PC-9 (cell line): Measurements from ENCODE around the gene CFAP74. TPM values are rescaled to one million over a fixed set of nuclear protein-coding genes. Genes with fewer than 3 reads are reported as not detected.

ENCODE experiments used
- BruUV-seq: library from RNA; stranded (reverse); fragments of 400-500 nt; replicated peaks from 2 replicates; lab custom pipeline; 2021; lab: Mats Ljungman, UMichigan
- CTCF ChIA-PET: fragments of 300-600 bp; sonication (Branson Sonifier 250); formaldehyde crosslinking; loops from one replicate; lab custom pipeline; 2022; ENCODE audit warnings: antibody characterized with exemption; lab: Charles Lee
- POLR2A ChIA-PET: fragments of 300-600 bp; sonication (Branson Sonifier 250); formaldehyde crosslinking; loops from one replicate; lab custom pipeline; 2022; ENCODE audit warnings: antibody characterized with exemption; ENCODE audit not compliant: unreplicated experiment; lab: Charles Lee
- DNase-seq, 2 experiments: peaks; one replicate each; pipeline versions ENCODE4 v3.0.0 to v3.0.0-alpha.2; 2015 to 2022; ENCODE audit warnings: mixed read lengths in 1 of 2
- H2AFZ ChIP-seq: fragments of 200-600 bp; sonication (generic); 2 replicates; pipeline ENCODE4 v1.8.1; 2017; ENCODE audit warnings: antibody characterized with exemption
- H3F3A ChIP-seq: fragments of 200-600 bp; sonication (generic); 2 replicates; pipeline ENCODE4 v1.8.1; 2017; ENCODE audit warnings: antibody characterized with exemption, mild to moderate bottlenecking, low read depth; ENCODE audit not compliant: insufficient read depth
- H3K27ac ChIP-seq: fragments of 200-600 bp; sonication (generic); 2 replicates; pipeline ENCODE4 v1.6.1; 2016; ENCODE audit warnings: mixed run types
- H3K27me3 ChIP-seq: fragments of 200-600 bp; sonication (generic); 2 replicates; pipeline ENCODE4 v1.6.1; 2016; ENCODE audit warnings: low read depth, mixed run types; ENCODE audit not compliant: insufficient read depth
- H3K36me3 ChIP-seq: fragments of 200-600 bp; sonication (generic); 2 replicates; pipeline ENCODE4 v1.6.1; 2016; ENCODE audit warnings: low read depth, mixed run types
- H3K4me1 ChIP-seq: fragments of 200-600 bp; sonication (generic); replicated peaks from 2 replicates; pipeline ENCODE4 v1.6.1; 2016; ENCODE audit warnings: mixed run types; ENCODE audit not compliant: insufficient read depth
- H3K4me2 ChIP-seq: fragments of 200-600 bp; sonication (generic); 2 replicates; pipeline ENCODE4 v1.6.1; 2017; ENCODE audit warnings: mixed run types
- H3K4me3 ChIP-seq: fragments of 200-600 bp; sonication (generic); 2 replicates; pipeline ENCODE4 v1.6.1; 2016; ENCODE audit warnings: mixed run types
- H3K79me2 ChIP-seq: fragments of 200-600 bp; sonication (generic); 2 replicates; pipeline ENCODE4 v1.6.1; 2017; ENCODE audit warnings: low read depth, mixed run types
- H3K9me2 ChIP-seq: fragments of 200-600 bp; sonication (generic); 2 replicates; pipeline ENCODE4 v1.8.1; 2017; ENCODE audit warnings: mild to moderate bottlenecking; ENCODE audit not compliant: insufficient read depth
- H3K9me3 ChIP-seq: fragments of 200-600 bp; sonication (generic); 2 replicates; pipeline ENCODE4 v1.8.1; 2016; ENCODE audit warnings: low read depth; ENCODE audit not compliant: insufficient read depth
- H4K20me1 ChIP-seq: fragments of 200-600 bp; sonication (generic); 2 replicates; pipeline ENCODE4 v1.8.1; 2017; ENCODE audit not compliant: insufficient read depth
- CTCF ChIP-seq: fragments of 200-600 bp; sonication (generic); conservative IDR thresholded peaks from 2 replicates; pipeline ENCODE4 v1.6.1; 2017; ENCODE audit warnings: mixed run types, antibody characterized with exemption, mild to moderate bottlenecking, moderate library complexity
- EZH2 ChIP-seq: fragments of 200-600 bp; sonication (generic); IDR thresholded peaks from 2 replicates; pipeline ENCODE4 v1.8.0; 2017; ENCODE audit warnings: antibody characterized with exemption, low read depth
- intact Hi-C: fragments of 100-400 bp; cut with micrococcal nuclease; formaldehyde crosslinking; loops from one replicate; pipeline ENCODE4 v1.10.0; 2022; ENCODE audit not compliant: unreplicated experiment
- total RNA-seq: library from RNA; stranded (reverse); gene quantifications from 2 replicates; pipeline ENCODE4 v1.2.3, GENCODE V29; 2021

CFAP74 gene
- total RNA-seq, 1 experiment from 2014 or later, result 2.8 TPM

GRCh38 chr1:2052054-2052679 is 48.6 kb upstream of the CFAP74 start:
- H3F3A ChIP-seq, result no peaks in the 10 kb centered on the region; the same call in 1 of the 2 replicates
- ChIA-PET POLR2A (no interaction called here), CTCF (no interaction called here)
- H3K36me3 ChIP-seq, result no peaks in the 10 kb centered on the region
- H3K27ac ChIP-seq, result no peak overlapping the region
- TF ChIP-seq EZH2, result no peak
- TF ChIP-seq CTCF, result no peak
- no peaks in the 10 kb centered on the region for H3K9me3 ChIP-seq
- 0 out of 2 replicates have a peak, but pooled peaks cover 5% of the 10 kb centered on the region for H3K4me1 ChIP-seq
- TSS peak; percentile 32 for BruUV-seq
- H3K9me2 ChIP-seq, result no peaks in the 10 kb centered on the region
- no peak overlapping the region for H3K4me3 ChIP-seq
- H3K27me3 ChIP-seq, result no peaks in the 10 kb centered on the region
- peak overlapping the region; percentile 87; the same call in 1 of the 2 replicates for H3K4me2 ChIP-seq
- no peaks in the 10 kb centered on the region for H4K20me1 ChIP-seq
- no peak overlapping the region for H2AFZ ChIP-seq
- no peak for DNase-seq
- peaks cover 11% of the 10 kb centered on the region for H3K79me2 ChIP-seq
- intact Hi-C loops, result no loop called here

GRCh38 chr1:2050793-2051682 is 47.5 kb upstream of the CFAP74 start:
- H3K4me3 ChIP-seq, result peak overlapping the region; percentile 79
- no peak overlapping the region for H3K27ac ChIP-seq
- no TSS peak for BruUV-seq
- ChIA-PET POLR2A (no interaction called here), CTCF (interaction anchor here (0.7 kb wide), 1 partner anchor 145 kb away, joined by 15 read pairs; no protein-coding TSS in a partner anchor)
- 0 out of 2 replicates have a peak, but pooled peaks cover 5% of the 10 kb centered on the region for H3K4me1 ChIP-seq
- intact Hi-C loops, result loop anchor here (2.0 kb wide), 1 partner anchor 84 kb away; no protein-coding TSS in a partner anchor
- no peaks in the 10 kb centered on the region for H3K27me3 ChIP-seq
- no peak for TF ChIP-seq CTCF
- H2AFZ ChIP-seq, result peak overlapping the region; percentile 86
- H3K9me3 ChIP-seq, result no peaks in the 10 kb centered on the region
- peak overlapping the region; percentile 87 for H3K4me2 ChIP-seq
- DNase-seq, result no peak
- H3F3A ChIP-seq, result peaks cover 1% of the 10 kb centered on the region; the same call in 1 of the 2 replicates
- no peaks in the 10 kb centered on the region for H3K36me3 ChIP-seq
- H4K20me1 ChIP-seq, result no peaks in the 10 kb centered on the region
- peaks cover 11% of the 10 kb centered on the region for H3K79me2 ChIP-seq
- no peaks in the 10 kb centered on the region for H3K9me2 ChIP-seq

GRCh38 chr1:2050461-2050792 is 46.8 kb upstream of the CFAP74 start:
- intact Hi-C loops, result loop anchor here (2.0 kb wide), 1 partner anchor 84 kb away; no protein-coding TSS in a partner anchor

More at GRCh38 chr1:2050461-2050792, 46.8 kb upstream of the CFAP74 start:
- POLR2A ChIA-PET, result no interaction called here
- 0 out of 2 replicates have a peak, but pooled peaks cover 5% of the 10 kb centered on the region for H3K4me1 ChIP-seq
- H3K4me3 ChIP-seq, result peak overlapping the region; percentile 79
- peak overlapping the region; percentile 86 for H2AFZ ChIP-seq
- H3K79me2 ChIP-seq, result peaks cover 11% of the 10 kb centered on the region
- DNase-seq, result peak in 1 of 2 experiments; percentile 46
- no peaks in the 10 kb centered on the region for H3K9me2 ChIP-seq
- peak overlapping the region; percentile 87 for H3K4me2 ChIP-seq
- H3F3A ChIP-seq, result peaks cover 7% of the 10 kb centered on the region; the same call in 1 of the 2 replicates
- no TSS peak for BruUV-seq
- H3K27me3 ChIP-seq, result no peaks in the 10 kb centered on the region
- H3K9me3 ChIP-seq, result no peaks in the 10 kb centered on the region
- CTCF ChIA-PET, result interaction anchor here (0.7 kb wide), 1 partner anchor 144 kb away, joined by 15 read pairs; no protein-coding TSS in a partner anchor
- TF ChIP-seq CTCF, result no peak
- no peaks in the 10 kb centered on the region for H3K36me3 ChIP-seq
- H4K20me1 ChIP-seq, result no peaks in the 10 kb centered on the region
- H3K27ac ChIP-seq, result no peak overlapping the region
